HepG2 (cell line): ENCODE data around the gene NAV2. TPM values are rescaled to one million over a fixed set of nuclear protein-coding genes. Genes with fewer than 3 reads are reported as not detected.
A peak's percentile ranks its signal among the peaks of the same experiment; 100 is the strongest.

Experiments
- ATAC-seq: fragments of 200-7000 bp; cut with Tn5 transposase; 3 replicates; pipeline ENCODE4 v1.9.1; 2020; ENCODE audit warnings: mild to moderate bottlenecking, moderate library complexity
- BruUV-seq: library from RNA; stranded (reverse); fragments of 400-500 nt; replicated peaks from 2 replicates; lab custom pipeline; 2021; lab: Mats Ljungman, UMichigan
- CTCF ChIA-PET: fragments of 300-600 bp; formaldehyde crosslinking; extraction: SDS; loops from one replicate; lab custom pipeline; 2021; ENCODE audit warnings: low total read pairs, inconsistent platforms, low intra/inter-chr PET ratio; lab: Yijun Ruan, JAX
- POLR2A ChIA-PET: fragments of 350-600 bp; sonication (Branson Sonifier 250); formaldehyde crosslinking; loops from one replicate; lab custom pipeline; 2020; ENCODE audit warnings: antibody characterized with exemption, inconsistent platforms; lab: Yijun Ruan, JAX
- DNase-seq: peaks from one replicate; pipeline ENCODE4 v3.0.0-alpha.2; 2015; ENCODE audit warnings: low spot score
- FAIRE-seq: peaks from 3 replicates; lab custom pipeline; 2011; peaks lifted over from hg19 to GRCh38; lab: Jason Lieb, UNC
- H2AFZ ChIP-seq: one replicate; pipeline ENCODE4 v1.6.1; 2011; ENCODE audit warnings: low read length, inconsistent platforms
- H3K27ac ChIP-seq: fragments of 300-600 bp; 3 replicates; pipeline ENCODE4 v1.8.0; 2011; ENCODE audit warnings: mixed run types, mild to moderate bottlenecking, mixed read lengths, low read length, inconsistent platforms; ENCODE audit not compliant: insufficient read depth; ENCODE audit errors: extremely low read length
- H3K27me3 ChIP-seq, 2 experiments: fragments of 200-600 bp in 1 of 2; 2 replicates in 1 of 2; 3 replicates in 1 of 2; pipeline versions ENCODE4 v1.6.0 to v1.8.0; 2011; ENCODE audit warnings: low read length in 2 of 2, mild to moderate bottlenecking in 2 of 2, moderate library complexity in 2 of 2, inconsistent platforms in 1 of 2; ENCODE audit not compliant: insufficient read depth in 2 of 2, control insufficient read depth in 1 of 2
- H3K36me3 ChIP-seq, 2 experiments: fragments of 200-600 bp in 1 of 2; replicated peaks in 1 of 2; 2 replicates in 1 of 2; 3 replicates in 1 of 2; pipeline versions ENCODE4 v1.5.1 to v1.8.0; 2011; ENCODE audit warnings: low read length in 2 of 2, inconsistent platforms in 1 of 2; ENCODE audit not compliant: insufficient read depth in 2 of 2, control insufficient read depth in 1 of 2
- H3K4me1 ChIP-seq: 2 replicates; pipeline ENCODE4 v1.5.1; 2012; ENCODE audit warnings: low read length, inconsistent platforms; ENCODE audit not compliant: insufficient read depth
- H3K4me2 ChIP-seq: 2 replicates; pipeline ENCODE4 v1.6.0; 2011; ENCODE audit warnings: low read depth, low read length, inconsistent platforms
- H3K4me3 ChIP-seq, 3 experiments: fragments of 200-600 bp in 1 of 3; sonication (generic), shearing (Covaris generic) in 1 of 3; replicated peaks in 1 of 3; 2 replicates each; pipeline ENCODE4 v1.5.1; 2011 to 2016; ENCODE audit warnings: low read length in 3 of 3, inconsistent platforms in 2 of 3, low read depth in 2 of 3, mild to moderate bottlenecking in 2 of 3, control low read depth in 1 of 3, mixed read lengths in 1 of 3; ENCODE audit not compliant: insufficient read depth in 1 of 3
- H3K79me2 ChIP-seq: one replicate; pipeline ENCODE4 v1.6.1; 2011; ENCODE audit warnings: low read length, inconsistent platforms; ENCODE audit not compliant: insufficient read depth
- H3K9ac ChIP-seq: 2 replicates; pipeline ENCODE4 v1.6.0; 2011; ENCODE audit warnings: mild to moderate bottlenecking, low read depth, low read length, inconsistent platforms; ENCODE audit not compliant: insufficient read depth
- H3K9me3 ChIP-seq: 2 replicates; pipeline ENCODE4 v1.5.1; 2012; ENCODE audit warnings: mild to moderate bottlenecking, low read length
- H4K20me1 ChIP-seq: 2 replicates; pipeline ENCODE4 v1.6.0; 2011; ENCODE audit warnings: inconsistent platforms, mild to moderate bottlenecking, low read length, moderate library complexity; ENCODE audit not compliant: insufficient read depth
- MAF1 ChIP-seq: sonication (generic); formaldehyde crosslinking; IDR thresholded peaks from 2 replicates; pipeline ENCODE4 v1.5.0; 2020; ENCODE audit warnings: missing genetic modification reagents, borderline replicate concordance
- SNAPC2 ChIP-seq: sonication (generic); formaldehyde crosslinking; IDR thresholded peaks from 2 replicates; pipeline ENCODE4 v1.8.1; 2022; ENCODE audit warnings: mild to moderate bottlenecking, missing genetic modification reagents
- SNAPC4 ChIP-seq: sonication (generic); formaldehyde crosslinking; IDR thresholded peaks from 2 replicates; pipeline ENCODE4 v1.4.0; 2020; ENCODE audit warnings: mild to moderate bottlenecking, missing genetic modification reagents
- ZNF460 ChIP-seq: sonication (generic); formaldehyde crosslinking; IDR thresholded peaks from 2 replicates; pipeline ENCODE4 v1.5.1; 2020; ENCODE audit warnings: missing genetic modification reagents, mild to moderate bottlenecking, borderline replicate concordance
- ZNF501 ChIP-seq: sonication (generic); formaldehyde crosslinking; IDR thresholded peaks from 2 replicates; pipeline ENCODE4 v1.5.1; 2020; ENCODE audit warnings: mild to moderate bottlenecking, moderate library complexity, missing genetic modification reagents
- WGBS: methylation state at CpG from one replicate; pipeline ENCODE4 v1.1.6; 2017; ENCODE audit warnings: low lambda C conversion rate; 5-methylcytosine and 5-hydroxymethylcytosine counted together
- in situ Hi-C: cut with HindIII; loops from 2 replicates; pipeline ENCODE4 v1.10.0; 2017; ENCODE audit warnings: low pct_unique_long_range_greater_than_20kb; ENCODE audit not compliant: extremely low pct_ligation_motif_present
- intact Hi-C: fragments of 100-400 bp; cut with micrococcal nuclease; formaldehyde crosslinking; loops from one replicate; pipeline ENCODE4 v1.10.0; 2022; ENCODE audit not compliant: unreplicated experiment
- polyA plus RNA-seq, 8 experiments: library from polyadenylated mRNA; depleted of rRNA in 3 of 8; stranded (reverse) in 7 of 8; unstranded in 1 of 8; fragments of >200 nt; fragmentation: Illumina TruSeq in 4 of 8; extraction: Trizol in 4 of 8; gene quantifications; 2 replicates each; pipeline versions ENCODE4 v1.2.1 to v1.2.3, GENCODE V29; 2011 to 2016; ENCODE audit warnings: low read depth in 4 of 8, missing spikeins in 1 of 8, mixed read lengths in 1 of 8; ENCODE audit not compliant: insufficient read depth in 1 of 8
- total RNA-seq, 5 experiments: library from RNA; depleted of rRNA; stranded (reverse); fragments of >200 nt; fragmentation: Illumina TruSeq; extraction: Trizol; gene quantifications; 2 replicates each; pipeline ENCODE4 v1.2.3, GENCODE V29; 2016; ENCODE audit warnings: low read depth in 1 of 5
- TF ChIP-seq, protein P1 (sequence below): sonication (generic); formaldehyde crosslinking; IDR thresholded peaks from 2 replicates; pipeline ENCODE4 v1.4.0; 2020; ENCODE audit warnings: missing genetic modification reagents, borderline replicate concordance

NAV2 gene
- total and polyA plus RNA-seq, 2 of the 13 experiments (the other 11 are each of a cell fraction or from before 2014, with no cell fraction given), result 9.3 to 34.6 TPM

- no peaks in the 10 kb centered on the region for H3K9me3 ChIP-seq
- 95% methylated on average over 7 of the region's 7 CpGs for WGBS
- in situ Hi-C loops, result no loop called here
- no peak overlapping the region for H3K27ac ChIP-seq
- ChIA-PET POLR2A (interaction anchor here (1.4 to 2.1 kb wide), 3 partner anchors 19 to 78 kb away, joined by 3 to 7 read pairs (median 4); no protein-coding TSS in a partner anchor), CTCF (no interaction called here)
- no peaks in the 10 kb centered on the region for H3K79me2 ChIP-seq
- no peak overlapping the region for H3K9ac ChIP-seq
- DNase-seq (no peak), FAIRE-seq (no peak), ATAC-seq (no peak)
- H3K4me1 ChIP-seq, result peaks cover 60% of the 10 kb centered on the region
- no peak overlapping the region for H3K4me3 ChIP-seq
- H4K20me1 ChIP-seq, result no peaks in the 10 kb centered on the region
- H3K4me2 ChIP-seq, result no peak overlapping the region
- H3K27me3 ChIP-seq, result no peaks in the 10 kb centered on the region
- no peak overlapping the region for H2AFZ ChIP-seq
- intact Hi-C loops, result no loop called here
- no peak for TF ChIP-seq MAF1
- TF ChIP-seq ZNF501 (CRISPR knock-in tag), result no peak
- TF ChIP-seq, protein P1, sequence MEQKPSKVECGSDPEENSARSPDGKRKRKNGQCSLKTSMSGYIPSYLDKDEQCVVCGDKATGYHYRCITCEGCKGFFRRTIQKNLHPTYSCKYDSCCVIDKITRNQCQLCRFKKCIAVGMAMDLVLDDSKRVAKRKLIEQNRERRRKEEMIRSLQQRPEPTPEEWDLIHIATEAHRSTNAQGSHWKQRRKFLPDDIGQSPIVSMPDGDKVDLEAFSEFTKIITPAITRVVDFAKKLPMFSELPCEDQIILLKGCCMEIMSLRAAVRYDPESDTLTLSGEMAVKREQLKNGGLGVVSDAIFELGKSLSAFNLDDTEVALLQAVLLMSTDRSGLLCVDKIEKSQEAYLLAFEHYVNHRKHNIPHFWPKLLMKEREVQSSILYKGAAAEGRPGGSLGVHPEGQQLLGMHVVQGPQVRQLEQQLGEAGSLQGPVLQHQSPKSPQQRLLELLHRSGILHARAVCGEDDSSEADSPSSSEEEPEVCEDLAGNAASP (CRISPR knock-in tag), result no peak
- H3K36me3 ChIP-seq, result no peaks in the 10 kb centered on the region
- no TSS peak for BruUV-seq
Measured at GRCh38 chr11:19957294-19957943, 244.8 kb downstream of the NAV2 start.

GRCh38 chr11:19958204-19958603 lies 245.6 kb downstream of the NAV2 start:
- ChIA-PET CTCF (no interaction called here), POLR2A (interaction anchor here (0.9 to 2.1 kb wide), 4 partner anchors 18 to 77 kb away, joined by 3 to 7 read pairs (median 4); no protein-coding TSS in a partner anchor)
- Histone ChIP-seq H3K4me3 (no peak overlapping the region), H3K36me3 (no peaks in the 10 kb centered on the region), H3K9ac (no peak overlapping the region), H3K9me3 (no peaks in the 10 kb centered on the region), H4K20me1 (no peaks in the 10 kb centered on the region), H3K27me3 (no peaks in the 10 kb centered on the region), H3K4me2 (no peak overlapping the region), H2AFZ (no peak overlapping the region), H3K79me2 (no peaks in the 10 kb centered on the region), H3K27ac (no peak overlapping the region), H3K4me1 (peaks cover 52% of the 10 kb centered on the region)
- no TSS peak for BruUV-seq
- 43% methylated on average over 3 of the region's 3 CpGs for WGBS
- no peak for DNase-seq
- intact Hi-C loops (no loop called here), in situ Hi-C loops (no loop called here)
- no peak for FAIRE-seq
- no peak for ATAC-seq
- no peak for TF ChIP-seq ZNF460 (CRISPR knock-in tag)
- peak; percentile 92; the same call in 1 of the 2 replicates for TF ChIP-seq SNAPC2 (CRISPR knock-in tag)
- peak; percentile 97 for TF ChIP-seq SNAPC4
